B cell (primary cell): ENCODE data around the gene ZDHHC14.

Experiments used
- EZH2 ChIP-seq: IDR thresholded peaks from 2 replicates; pipeline ENCODE4 v1.6.1; 2012; ENCODE audit warnings: borderline replicate concordance, low read depth, mild to moderate bottlenecking, moderate library complexity, low read length; ENCODE audit not compliant: insufficient read depth, poor library complexity, severe bottlenecking
- TF ChIP-seq, protein P1 (sequence below): fragments of 200-600 bp; IDR thresholded peaks from one replicate; pipeline ENCODE4 v1.8.0; 2022; ENCODE audit warnings: antibody characterized with exemption, mild to moderate bottlenecking

GRCh38 chr6:157337751-157338150 lies 43.2 kb upstream of the ZDHHC14 start:
- TF ChIP-seq, protein P1, sequence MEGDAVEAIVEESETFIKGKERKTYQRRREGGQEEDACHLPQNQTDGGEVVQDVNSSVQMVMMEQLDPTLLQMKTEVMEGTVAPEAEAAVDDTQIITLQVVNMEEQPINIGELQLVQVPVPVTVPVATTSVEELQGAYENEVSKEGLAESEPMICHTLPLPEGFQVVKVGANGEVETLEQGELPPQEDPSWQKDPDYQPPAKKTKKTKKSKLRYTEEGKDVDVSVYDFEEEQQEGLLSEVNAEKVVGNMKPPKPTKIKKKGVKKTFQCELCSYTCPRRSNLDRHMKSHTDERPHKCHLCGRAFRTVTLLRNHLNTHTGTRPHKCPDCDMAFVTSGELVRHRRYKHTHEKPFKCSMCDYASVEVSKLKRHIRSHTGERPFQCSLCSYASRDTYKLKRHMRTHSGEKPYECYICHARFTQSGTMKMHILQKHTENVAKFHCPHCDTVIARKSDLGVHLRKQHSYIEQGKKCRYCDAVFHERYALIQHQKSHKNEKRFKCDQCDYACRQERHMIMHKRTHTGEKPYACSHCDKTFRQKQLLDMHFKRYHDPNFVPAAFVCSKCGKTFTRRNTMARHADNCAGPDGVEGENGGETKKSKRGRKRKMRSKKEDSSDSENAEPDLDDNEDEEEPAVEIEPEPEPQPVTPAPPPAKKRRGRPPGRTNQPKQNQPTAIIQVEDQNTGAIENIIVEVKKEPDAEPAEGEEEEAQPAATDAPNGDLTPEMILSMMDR: no peak
- TF ChIP-seq EZH2: no peak
